GM12878 (cell line): ENCODE measurements around the gene DIO3.

Experiments
- CHD4 ChIP-seq: fragments of 200-600 bp; sonication (generic); IDR thresholded peaks from 2 replicates; pipeline ENCODE4 v1.6.1; 2016; ENCODE audit warnings: mild to moderate bottlenecking
- EP300 ChIP-seq, 2 experiments: fragments of 150-350 bp in 1 of 2; IDR thresholded peaks; 2 replicates each; pipeline ENCODE4 v1.6.1; 2011 to 2012; ENCODE audit warnings: low read depth in 2 of 2, low read length in 2 of 2, borderline replicate concordance in 1 of 2, improper control_type of control experiment in 1 of 2, inconsistent platforms in 1 of 2; ENCODE audit not compliant: control insufficient read depth in 1 of 2
- JUND ChIP-seq: IDR thresholded peaks from 2 replicates; pipeline ENCODE4 v1.6.1; 2012; ENCODE audit warnings: low read depth, mild to moderate bottlenecking, low read length, improper control_type of control experiment, moderate library complexity
- RCOR1 ChIP-seq: conservative IDR thresholded peaks from 2 replicates; pipeline ENCODE4 v1.6.1; 2012; ENCODE audit warnings: low read depth, low read length, improper control_type of control experiment
- SIN3A ChIP-seq: IDR thresholded peaks from 2 replicates; pipeline ENCODE4 v1.6.1; 2012; ENCODE audit warnings: low read depth, low read length, improper control_type of control experiment
- TF ChIP-seq, protein P1 (sequence below), 3 experiments: IDR thresholded peaks in 2 of 3; conservative IDR thresholded peaks in 1 of 3; 2 replicates each; pipeline ENCODE4 v1.5.1; 2011; ENCODE audit warnings: low read depth in 3 of 3, low read length in 3 of 3, mild to moderate bottlenecking in 3 of 3, control low read depth in 2 of 3, moderate library complexity in 2 of 3, inconsistent platforms in 1 of 3, mixed read lengths in 1 of 3; ENCODE audit not compliant: control insufficient read depth in 2 of 3, insufficient read depth in 1 of 3; ENCODE audit errors: extremely low read depth in 1 of 3

DNA sequence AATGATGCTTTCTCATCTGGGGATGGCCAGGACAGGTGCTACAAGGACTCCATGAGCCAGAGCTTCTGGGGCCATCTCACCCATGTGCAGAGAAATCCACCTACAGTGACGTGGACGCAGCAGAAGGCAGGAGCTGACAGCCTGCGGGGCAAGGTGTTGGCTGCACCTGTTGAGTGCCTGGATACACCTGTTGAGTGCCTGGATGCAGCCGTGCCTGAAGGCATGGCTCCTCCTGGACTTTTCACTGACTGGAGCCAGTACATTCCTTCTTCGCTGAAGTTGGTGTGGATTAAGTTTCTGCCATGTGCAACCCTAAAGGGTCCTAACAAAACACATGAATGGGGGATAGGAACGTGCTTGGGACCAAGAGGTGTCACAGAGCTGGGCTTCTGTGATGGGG is 7.4 kb upstream of the DIO3 start:
- no peak for TF ChIP-seq RCOR1
- no peak for TF ChIP-seq JUND
- TF ChIP-seq SIN3A, result no peak
- TF ChIP-seq CHD4, result no peak
- TF ChIP-seq, protein P1, sequence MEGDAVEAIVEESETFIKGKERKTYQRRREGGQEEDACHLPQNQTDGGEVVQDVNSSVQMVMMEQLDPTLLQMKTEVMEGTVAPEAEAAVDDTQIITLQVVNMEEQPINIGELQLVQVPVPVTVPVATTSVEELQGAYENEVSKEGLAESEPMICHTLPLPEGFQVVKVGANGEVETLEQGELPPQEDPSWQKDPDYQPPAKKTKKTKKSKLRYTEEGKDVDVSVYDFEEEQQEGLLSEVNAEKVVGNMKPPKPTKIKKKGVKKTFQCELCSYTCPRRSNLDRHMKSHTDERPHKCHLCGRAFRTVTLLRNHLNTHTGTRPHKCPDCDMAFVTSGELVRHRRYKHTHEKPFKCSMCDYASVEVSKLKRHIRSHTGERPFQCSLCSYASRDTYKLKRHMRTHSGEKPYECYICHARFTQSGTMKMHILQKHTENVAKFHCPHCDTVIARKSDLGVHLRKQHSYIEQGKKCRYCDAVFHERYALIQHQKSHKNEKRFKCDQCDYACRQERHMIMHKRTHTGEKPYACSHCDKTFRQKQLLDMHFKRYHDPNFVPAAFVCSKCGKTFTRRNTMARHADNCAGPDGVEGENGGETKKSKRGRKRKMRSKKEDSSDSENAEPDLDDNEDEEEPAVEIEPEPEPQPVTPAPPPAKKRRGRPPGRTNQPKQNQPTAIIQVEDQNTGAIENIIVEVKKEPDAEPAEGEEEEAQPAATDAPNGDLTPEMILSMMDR (IDR thresholded peaks at IDR 0.05 in 2 of 3, conservative IDR thresholded peaks at IDR 0.05 in 1 of 3; ENCODE audit: control insufficient read depth in 2 of 3, extremely low read depth in 1 of 3, insufficient read depth in 1 of 3, low read depth in 3 of 3, low read length in 3 of 3), result no peak
- TF ChIP-seq EP300 (IDR thresholded peaks at IDR 0.05; ENCODE audit: borderline replicate concordance in 1 of 2, control insufficient read depth in 1 of 2, low read depth in 2 of 2, low read length in 2 of 2), result no peak
